Duodenal mucosa (tissue), 2 donors: ENCODE results near the gene LAG3.
"Not testable (repeated sequence)": the region's sequence is repeated elsewhere in the genome, so short reads cannot be mapped to it uniquely, and the experiment has no call there.

Experiments
- H3K27ac ChIP-seq: one replicate; pipeline ENCODE4 v1.7.0; 2013; ENCODE audit warnings: low read depth, low read length
- H3K27me3 ChIP-seq, 2 donors: one replicate each; pipeline ENCODE4 v1.7.0; 2013; ENCODE audit warnings: low read length in 2 of 2, control low read depth in 1 of 2; ENCODE audit not compliant: insufficient read depth in 2 of 2, control insufficient read depth in 1 of 2
- H3K36me3 ChIP-seq, 2 donors: one replicate each; pipeline ENCODE4 v1.7.0; 2013; ENCODE audit warnings: low read length in 2 of 2, control low read depth in 1 of 2; ENCODE audit not compliant: insufficient read depth in 2 of 2, control insufficient read depth in 1 of 2
- H3K4me1 ChIP-seq, 2 donors: one replicate each; pipeline ENCODE4 v1.7.0; 2013; ENCODE audit warnings: low read length in 2 of 2, control low read depth in 1 of 2; ENCODE audit not compliant: insufficient read depth in 2 of 2, control insufficient read depth in 1 of 2
- H3K4me3 ChIP-seq, 2 donors: one replicate each; pipeline ENCODE4 v1.7.0; 2013; ENCODE audit warnings: low read length in 2 of 2, low read depth in 1 of 2
- H3K9ac ChIP-seq, 2 donors: one replicate each; pipeline ENCODE4 v1.7.0; 2013; ENCODE audit warnings: low read length in 2 of 2, low read depth in 1 of 2
- H3K9me3 ChIP-seq, 2 donors: one replicate each; pipeline ENCODE4 v1.7.0; 2013; ENCODE audit warnings: low read length in 2 of 2, control low read depth in 1 of 2; ENCODE audit not compliant: control insufficient read depth in 1 of 2

Gene LAG3

GRCh38 chr12:6736754-6737153, 35.6 kb upstream of the LAG3 start:
- Histone ChIP-seq H3K36me3 (peaks cover 0 to 3% of the 10 kb centered on the region in 2 donors), H3K27ac (no peak overlapping the region), H3K9me3 (no peaks in the 10 kb centered on the region), H3K9ac (no peak overlapping the region), H3K27me3 (no peaks in the 10 kb centered on the region), H3K4me1 (peaks cover 9 to 12% of the 10 kb centered on the region in 2 donors), H3K4me3 (no peak overlapping the region)

- not testable (repeated sequence) for H3K9me3 ChIP-seq, H3K27ac ChIP-seq, H3K27me3 ChIP-seq, H3K4me1 ChIP-seq, H3K9ac ChIP-seq, H3K4me3 ChIP-seq
- H3K36me3 ChIP-seq = peaks cover 3 to 14% of the 10 kb centered on the region in 2 donors
Observed at GRCh38 chr12:6742080-6742479, 30.2 kb upstream of the LAG3 start.

- Histone ChIP-seq H3K27me3 (no peaks in the 10 kb centered on the region), H3K9me3 (no peaks in the 10 kb centered on the region), H3K36me3 (peaks cover 10 to 22% of the 10 kb centered on the region in 2 donors), H3K4me1 (no peaks in the 10 kb centered on the region), H3K9ac (no peak overlapping the region), H3K27ac (no peak overlapping the region), H3K4me3 (no peak overlapping the region)
Observed at GRCh38 chr12:6742834-6743233, 29.5 kb upstream of the LAG3 start.

GRCh38 chr12:6743300-6743699, 29.0 kb upstream of the LAG3 start:
- H3K4me3 ChIP-seq, H3K27me3 ChIP-seq, H3K4me1 ChIP-seq, H3K9me3 ChIP-seq, H3K9ac ChIP-seq, H3K27ac ChIP-seq: not testable (repeated sequence)
- H3K36me3 ChIP-seq = peaks cover 10 to 27% of the 10 kb centered on the region in 2 donors

- H3K9ac ChIP-seq = no peak overlapping the region
Observed at GRCh38 chr12:6745741-6746525, 26.4 kb upstream of the LAG3 start.

GRCh38 chr12:6747216-6747615, 25.1 kb upstream of the LAG3 start:
- H3K4me3 ChIP-seq = no peak overlapping the region
- no peaks in the 10 kb centered on the region for H3K27me3 ChIP-seq
- no peak overlapping the region for H3K27ac ChIP-seq
- H3K9ac ChIP-seq = no peak overlapping the region
- peaks cover 32 to 59% of the 10 kb centered on the region in 2 donors for H3K36me3 ChIP-seq
- H3K4me1 ChIP-seq = peaks cover 6 to 7% of the 10 kb centered on the region in 2 donors
- H3K9me3 ChIP-seq = no peaks in the 10 kb centered on the region

More at GRCh38 chr12:6745741-6746525, 26.4 kb upstream of the LAG3 start:
- Histone ChIP-seq H3K9me3 (no peaks in the 10 kb centered on the region), H3K36me3 (peaks cover 32 to 53% of the 10 kb centered on the region in 2 donors), H3K4me1 (no peaks in the 10 kb centered on the region), H3K27ac (no peak overlapping the region), H3K4me3 (no peak overlapping the region), H3K27me3 (no peaks in the 10 kb centered on the region)

GRCh38 chr12:6748761-6749160, 23.6 kb upstream of the LAG3 start:
- peaks cover 32 to 59% of the 10 kb centered on the region in 2 donors for H3K36me3 ChIP-seq
- H3K9me3 ChIP-seq = no peaks in the 10 kb centered on the region
- H3K4me3 ChIP-seq = no peak overlapping the region
- H3K9ac ChIP-seq = no peak overlapping the region
- H3K27ac ChIP-seq = no peak overlapping the region
- peaks cover 10 to 11% of the 10 kb centered on the region in 2 donors for H3K4me1 ChIP-seq
- no peaks in the 10 kb centered on the region for H3K27me3 ChIP-seq

GRCh38 chr12:6750506-6750905, 21.8 kb upstream of the LAG3 start:
- Histone ChIP-seq H3K4me3 (no peak overlapping the region), H3K9ac (no peak overlapping the region), H3K9me3 (no peaks in the 10 kb centered on the region), H3K27ac (no peak overlapping the region), H3K36me3 (peaks cover 32 to 58% of the 10 kb centered on the region in 2 donors), H3K4me1 (peaks cover 13 to 20% of the 10 kb centered on the region in 2 donors), H3K27me3 (no peaks in the 10 kb centered on the region)

GRCh38 chr12:6751767-6752166, 20.6 kb upstream of the LAG3 start:
- H3K27me3 ChIP-seq = no peaks in the 10 kb centered on the region
- peaks cover 13 to 20% of the 10 kb centered on the region in 2 donors for H3K4me1 ChIP-seq
- H3K4me3 ChIP-seq = peak overlapping the region; percentile 89 to 91
- H3K9ac ChIP-seq = peak overlapping the region; percentile 94 to 99
- H3K36me3 ChIP-seq = peaks cover 32 to 47% of the 10 kb centered on the region in 2 donors
- no peaks in the 10 kb centered on the region for H3K9me3 ChIP-seq
- H3K27ac ChIP-seq = no peak overlapping the region

GRCh38 chr12:6752167-6752920, 20.0 kb upstream of the LAG3 start:
- Histone ChIP-seq H3K27ac (peak overlapping the region; percentile 98), H3K4me1 (peaks cover 13 to 20% of the 10 kb centered on the region in 2 donors), H3K27me3 (no peaks in the 10 kb centered on the region), H3K9me3 (no peaks in the 10 kb centered on the region), H3K9ac (peak overlapping the region; percentile 94 to 99), H3K4me3 (peak overlapping the region; percentile 89 to 91), H3K36me3 (peaks cover 26 to 42% of the 10 kb centered on the region in 2 donors)
